Testis (tissue), 2 donors: ENCODE results near the gene GRIK2.

ENCODE experiments used
- CTCF ChIP-seq, 3 experiments: fragments of 450-650 bp in 2 of 3; fragments of 200-600 bp in 1 of 3; sonication (generic) in 1 of 3; IDR thresholded peaks; one replicate each; pipeline ENCODE4 v1.5.1; 2016 to 2019; ENCODE audit warnings: antibody characterized with exemption in 3 of 3, mild to moderate bottlenecking in 2 of 3, moderate library complexity in 1 of 3
- POLR2A ChIP-seq: fragments of 450-650 bp; IDR thresholded peaks from one replicate; pipeline ENCODE4 v1.6.1; 2017; ENCODE audit warnings: antibody characterized with exemption, mild to moderate bottlenecking, moderate library complexity

- TF ChIP-seq CTCF (IDR thresholded peaks at IDR 0.05) = no peak
- TF ChIP-seq POLR2A = no peak
These were observed 289.4 kb downstream of the GRIK2 start for GRCh38 chr6:101682937-101683336.
